Type B pancreatic cell (in vitro differentiated cells): Measurements from ENCODE around the gene KLF13. TPM values are rescaled to one million over a fixed set of nuclear protein-coding genes. Genes with fewer than 3 reads are reported as not detected.

Experiments
- DNase-seq: peaks from one replicate; pipeline ENCODE4 v3.0.0; 2021; ENCODE audit warnings: mixed read lengths; ENCODE audit not compliant: unreplicated experiment; ENCODE audit errors: extremely low spot score
- H3K27ac Mint-ChIP-seq: 2 replicates; pipeline ENCODE4 v1.8.0; 2021; ENCODE audit warnings: mild to moderate bottlenecking, mixed read lengths
- H3K27me3 Mint-ChIP-seq: 2 replicates; pipeline ENCODE4 v1.8.0; 2021; ENCODE audit warnings: mixed read lengths
- H3K36me3 Mint-ChIP-seq: 2 replicates; pipeline ENCODE4 v1.8.0; 2021; ENCODE audit warnings: mixed read lengths
- H3K4me1 Mint-ChIP-seq: one replicate; pipeline ENCODE4 v1.8.0; 2021; ENCODE audit warnings: mixed read lengths; ENCODE audit not compliant: unreplicated experiment
- H3K4me3 Mint-ChIP-seq: 2 replicates; pipeline ENCODE4 v1.8.0; 2021; ENCODE audit warnings: mild to moderate bottlenecking, mixed read lengths
- H3K9me3 Mint-ChIP-seq: 2 replicates; pipeline ENCODE4 v1.8.0; 2021; ENCODE audit warnings: mixed read lengths
- total RNA-seq: library from RNA; stranded (reverse); gene quantifications from 2 replicates; pipeline ENCODE4 v1.2.1, GENCODE V29; 2021; ENCODE audit warnings: low replicate concordance
- TF ChIP-seq, protein P1 (sequence below): fragments of 200-600 bp; sonication (generic); conservative IDR thresholded peaks from 2 replicates; pipeline ENCODE4 v1.5.0; 2021; ENCODE audit warnings: antibody characterized with exemption, mild to moderate bottlenecking

KLF13 gene
- total RNA-seq, 1 donor from 2014 or later: 38.6 TPM

DNA sequence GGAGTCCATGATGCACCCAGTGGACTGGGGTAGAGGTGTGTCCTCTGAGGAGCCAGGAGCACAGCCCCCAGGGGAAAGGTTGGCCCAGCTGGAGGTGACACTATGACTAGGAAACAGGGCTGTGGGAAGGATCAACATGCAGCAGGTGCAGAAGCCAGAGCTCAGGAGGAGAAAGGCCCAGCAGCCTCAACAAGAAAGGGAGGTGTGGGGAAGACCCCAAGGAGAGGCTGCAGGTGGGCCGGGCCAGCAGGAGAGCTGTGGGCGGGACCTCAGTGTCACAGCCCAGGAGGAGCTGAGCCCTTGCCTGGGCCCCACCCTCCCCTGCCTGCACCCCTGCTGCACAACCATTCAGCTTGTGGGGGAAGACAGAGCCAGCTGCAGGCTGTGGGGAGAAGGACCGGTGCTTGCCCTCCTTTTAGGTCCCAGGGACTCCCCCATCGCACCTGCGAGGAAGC is 18.4 kb upstream of the KLF13 start:
- Mint-ChIP-seq H3K9me3 (no peaks in the 10 kb centered on the region), H3K27ac (no peak overlapping the region), H3K4me1 (peaks cover 7% of the 10 kb centered on the region), H3K27me3 (peaks cover 39% of the 10 kb centered on the region), H3K4me3 (no peak overlapping the region), H3K36me3 (no peaks in the 10 kb centered on the region)
- TF ChIP-seq, protein P1, sequence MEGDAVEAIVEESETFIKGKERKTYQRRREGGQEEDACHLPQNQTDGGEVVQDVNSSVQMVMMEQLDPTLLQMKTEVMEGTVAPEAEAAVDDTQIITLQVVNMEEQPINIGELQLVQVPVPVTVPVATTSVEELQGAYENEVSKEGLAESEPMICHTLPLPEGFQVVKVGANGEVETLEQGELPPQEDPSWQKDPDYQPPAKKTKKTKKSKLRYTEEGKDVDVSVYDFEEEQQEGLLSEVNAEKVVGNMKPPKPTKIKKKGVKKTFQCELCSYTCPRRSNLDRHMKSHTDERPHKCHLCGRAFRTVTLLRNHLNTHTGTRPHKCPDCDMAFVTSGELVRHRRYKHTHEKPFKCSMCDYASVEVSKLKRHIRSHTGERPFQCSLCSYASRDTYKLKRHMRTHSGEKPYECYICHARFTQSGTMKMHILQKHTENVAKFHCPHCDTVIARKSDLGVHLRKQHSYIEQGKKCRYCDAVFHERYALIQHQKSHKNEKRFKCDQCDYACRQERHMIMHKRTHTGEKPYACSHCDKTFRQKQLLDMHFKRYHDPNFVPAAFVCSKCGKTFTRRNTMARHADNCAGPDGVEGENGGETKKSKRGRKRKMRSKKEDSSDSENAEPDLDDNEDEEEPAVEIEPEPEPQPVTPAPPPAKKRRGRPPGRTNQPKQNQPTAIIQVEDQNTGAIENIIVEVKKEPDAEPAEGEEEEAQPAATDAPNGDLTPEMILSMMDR: no peak
- peak; percentile 63 for DNase-seq

DNA sequence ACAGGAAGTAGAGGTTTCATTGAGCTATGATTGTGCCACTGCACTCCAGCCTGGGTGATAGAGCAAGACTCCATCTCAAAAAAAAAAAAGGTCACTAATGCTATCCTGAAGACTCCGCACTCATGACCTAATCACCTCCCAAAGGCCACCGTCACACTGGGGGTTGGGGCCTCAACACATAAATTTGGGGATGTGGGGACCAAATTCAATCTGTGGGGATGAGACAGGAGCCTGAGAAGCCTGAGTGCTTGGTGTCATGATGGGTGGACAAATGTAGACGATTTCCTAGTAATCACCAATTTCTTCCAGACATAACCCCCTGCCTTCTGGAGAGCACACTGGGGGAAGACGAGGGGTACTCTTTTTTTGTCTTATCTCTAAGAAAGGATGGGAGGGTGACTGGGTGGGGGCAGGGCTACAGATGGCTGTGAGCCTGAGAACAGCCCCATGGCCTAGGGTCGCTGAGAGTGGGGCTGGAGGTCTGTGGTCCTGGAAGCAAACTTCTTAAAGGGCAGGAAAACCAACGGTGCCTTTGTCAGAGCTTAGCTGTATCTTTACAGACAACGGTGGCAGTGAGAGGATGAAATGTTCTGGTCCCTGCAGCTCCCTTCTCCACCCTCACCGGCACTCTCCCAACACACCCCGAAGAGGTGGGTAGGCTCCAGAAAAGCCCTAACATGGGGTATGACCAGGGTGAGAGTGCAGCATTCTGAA is 16.6 kb upstream of the KLF13 start:
- TF ChIP-seq, protein P1: no peak
- peak; percentile 37 for DNase-seq
- Mint-ChIP-seq H3K4me1 (peaks cover 3% of the 10 kb centered on the region), H3K36me3 (no peaks in the 10 kb centered on the region), H3K9me3 (no peaks in the 10 kb centered on the region), H3K27ac (no peak overlapping the region), H3K27me3 (peaks cover 35% of the 10 kb centered on the region), H3K4me3 (no peak overlapping the region)

DNA sequence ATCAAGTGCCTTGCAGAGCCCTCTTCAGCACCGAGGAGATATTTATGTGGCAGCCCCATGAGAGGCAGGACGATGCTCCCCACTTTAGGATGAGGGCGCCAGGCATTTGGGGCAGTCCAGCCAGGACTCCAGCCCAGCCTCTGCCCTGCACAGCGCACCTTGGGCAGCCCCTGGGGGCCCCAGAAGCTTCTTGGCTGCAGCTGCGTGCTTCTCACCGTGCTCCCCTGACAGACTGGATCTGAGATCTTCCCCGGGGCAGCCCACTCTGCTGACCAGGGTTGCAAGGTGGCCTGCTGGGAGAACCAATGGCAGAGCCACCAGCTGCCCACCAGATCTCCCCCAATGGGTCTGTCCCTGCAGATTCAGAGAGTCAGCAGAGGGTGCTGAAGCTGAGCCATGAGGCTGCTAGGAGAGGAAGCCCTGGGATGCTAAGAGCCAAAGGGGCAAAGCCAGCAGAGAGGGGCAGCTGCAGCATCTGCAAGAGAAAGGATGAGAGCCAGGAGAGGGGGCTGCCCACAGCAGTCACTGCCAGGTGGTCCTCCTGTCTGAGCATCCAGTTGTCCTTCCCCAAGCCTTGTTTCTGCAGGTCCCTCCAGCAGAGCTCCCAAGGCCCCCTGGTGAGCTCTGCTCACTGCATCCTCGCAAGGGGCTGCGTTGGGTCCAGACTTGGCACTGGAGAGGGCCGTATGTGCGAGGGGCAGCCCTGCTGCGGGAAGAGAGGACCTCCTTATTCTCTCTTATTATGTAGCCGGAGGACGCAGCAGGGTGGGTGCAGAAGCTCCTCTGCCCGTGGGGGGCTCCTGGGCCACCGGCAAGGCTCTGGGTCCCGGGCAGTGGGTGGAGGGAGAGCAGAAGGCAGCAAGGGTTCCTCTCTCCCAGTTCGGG is 14.7 kb upstream of the KLF13 start:
- no peak for DNase-seq
- no peaks in the 10 kb centered on the region for H3K36me3 Mint-ChIP-seq

DNA sequence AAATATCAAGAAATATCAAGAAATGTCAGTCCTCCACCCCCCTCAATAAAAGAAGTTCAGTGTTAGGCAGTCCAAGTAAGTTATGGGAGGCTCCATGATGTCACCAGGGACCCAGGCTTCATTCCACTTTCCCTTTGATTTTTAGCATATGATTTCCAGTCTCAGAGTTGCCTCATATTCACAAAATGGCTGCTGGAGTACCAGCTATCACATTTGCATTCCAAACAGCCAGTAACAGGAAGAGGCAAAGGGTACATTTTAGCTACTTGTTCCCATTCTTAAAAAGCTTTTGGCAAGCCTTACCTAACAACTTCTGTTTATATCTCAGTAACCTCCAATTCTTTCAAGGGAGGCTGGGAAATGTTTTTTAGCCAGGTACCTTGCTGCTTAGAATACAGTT is 13.4 kb upstream of the KLF13 start:
- DNase-seq: no peak
- H3K36me3 Mint-ChIP-seq: no peaks in the 10 kb centered on the region
- peaks cover 9% of the 10 kb centered on the region for H3K27me3 Mint-ChIP-seq
- H3K4me1 Mint-ChIP-seq: peaks cover 14% of the 10 kb centered on the region
- TF ChIP-seq, protein P1: no peak
- no peak overlapping the region for H3K27ac Mint-ChIP-seq
- H3K9me3 Mint-ChIP-seq: no peaks in the 10 kb centered on the region
- no peak overlapping the region for H3K4me3 Mint-ChIP-seq

More for the DNA sequence above, 14.7 kb upstream of the KLF13 start:
- no peak overlapping the region for H3K27ac Mint-ChIP-seq
- no peaks in the 10 kb centered on the region for H3K9me3 Mint-ChIP-seq
- TF ChIP-seq, protein P1: no peak
- H3K27me3 Mint-ChIP-seq: peaks cover 21% of the 10 kb centered on the region
- H3K4me1 Mint-ChIP-seq: peaks cover 4% of the 10 kb centered on the region
- no peak overlapping the region for H3K4me3 Mint-ChIP-seq

DNA sequence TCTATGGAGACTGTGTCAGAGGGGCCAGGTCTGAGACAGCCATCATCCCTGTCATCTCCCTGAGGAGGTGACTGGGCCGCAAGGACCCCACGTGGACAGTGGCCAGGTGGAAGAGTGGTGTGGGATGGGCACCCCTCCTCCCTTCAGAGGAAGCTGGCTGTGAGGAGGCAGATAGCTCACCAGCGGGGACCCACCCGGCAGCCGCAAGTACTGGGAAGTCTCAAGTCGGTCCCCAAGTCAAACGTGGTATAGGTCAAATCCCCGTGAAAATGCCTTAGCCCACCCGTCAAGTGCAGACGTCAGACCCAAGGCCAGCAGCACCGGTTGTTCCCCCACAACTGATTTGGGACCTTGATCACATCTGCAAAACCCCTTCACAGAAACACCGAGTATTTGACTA is 12.3 kb upstream of the KLF13 start:
- no peak for DNase-seq
- H3K9me3 Mint-ChIP-seq: no peaks in the 10 kb centered on the region
- H3K27me3 Mint-ChIP-seq: peaks cover 3% of the 10 kb centered on the region
- H3K36me3 Mint-ChIP-seq: no peaks in the 10 kb centered on the region
- H3K4me3 Mint-ChIP-seq: no peak overlapping the region
- TF ChIP-seq, protein P1: no peak
- H3K4me1 Mint-ChIP-seq: peaks cover 14% of the 10 kb centered on the region
- H3K27ac Mint-ChIP-seq: no peak overlapping the region
